HepG2 (cell line): ENCODE measurements around the gene HMCN1. TPM values are rescaled to one million over a fixed set of nuclear protein-coding genes. Genes with fewer than 3 reads are reported as not detected.

ENCODE experiments used
- ATAC-seq: fragments of 200-7000 bp; cut with Tn5 transposase; 3 replicates; pipeline ENCODE4 v1.9.1; 2020; ENCODE audit warnings: mild to moderate bottlenecking, moderate library complexity
- BruUV-seq: library from RNA; stranded (reverse); fragments of 400-500 nt; replicated peaks from 2 replicates; lab custom pipeline; 2021; lab: Mats Ljungman, UMichigan
- CTCF ChIA-PET: fragments of 300-600 bp; formaldehyde crosslinking; extraction: SDS; loops from one replicate; lab custom pipeline; 2021; ENCODE audit warnings: low total read pairs, inconsistent platforms, low intra/inter-chr PET ratio; lab: Yijun Ruan, JAX
- POLR2A ChIA-PET: fragments of 350-600 bp; sonication (Branson Sonifier 250); formaldehyde crosslinking; loops from one replicate; lab custom pipeline; 2020; ENCODE audit warnings: antibody characterized with exemption, inconsistent platforms; lab: Yijun Ruan, JAX
- DNase-seq: peaks from one replicate; pipeline ENCODE4 v3.0.0-alpha.2; 2015; ENCODE audit warnings: low spot score
- FAIRE-seq: peaks from 3 replicates; lab custom pipeline; 2011; peaks lifted over from hg19 to GRCh38; lab: Jason Lieb, UNC
- H2AFZ ChIP-seq: one replicate; pipeline ENCODE4 v1.6.1; 2011; ENCODE audit warnings: low read length, inconsistent platforms
- H3K27ac ChIP-seq: fragments of 300-600 bp; 3 replicates; pipeline ENCODE4 v1.8.0; 2011; ENCODE audit warnings: mixed run types, mild to moderate bottlenecking, mixed read lengths, low read length, inconsistent platforms; ENCODE audit not compliant: insufficient read depth; ENCODE audit errors: extremely low read length
- H3K27me3 ChIP-seq, 2 experiments: fragments of 200-600 bp in 1 of 2; 2 replicates in 1 of 2; 3 replicates in 1 of 2; pipeline versions ENCODE4 v1.6.0 to v1.8.0; 2011; ENCODE audit warnings: low read length in 2 of 2, mild to moderate bottlenecking in 2 of 2, moderate library complexity in 2 of 2, inconsistent platforms in 1 of 2; ENCODE audit not compliant: insufficient read depth in 2 of 2, control insufficient read depth in 1 of 2
- H3K36me3 ChIP-seq, 2 experiments: fragments of 200-600 bp in 1 of 2; replicated peaks in 1 of 2; 2 replicates in 1 of 2; 3 replicates in 1 of 2; pipeline versions ENCODE4 v1.5.1 to v1.8.0; 2011; ENCODE audit warnings: low read length in 2 of 2, inconsistent platforms in 1 of 2; ENCODE audit not compliant: insufficient read depth in 2 of 2, control insufficient read depth in 1 of 2
- H3K4me1 ChIP-seq: 2 replicates; pipeline ENCODE4 v1.5.1; 2012; ENCODE audit warnings: low read length, inconsistent platforms; ENCODE audit not compliant: insufficient read depth
- H3K4me2 ChIP-seq: 2 replicates; pipeline ENCODE4 v1.6.0; 2011; ENCODE audit warnings: low read depth, low read length, inconsistent platforms
- H3K4me3 ChIP-seq, 3 experiments: fragments of 200-600 bp in 1 of 3; sonication (generic), shearing (Covaris generic) in 1 of 3; replicated peaks in 1 of 3; 2 replicates each; pipeline ENCODE4 v1.5.1; 2011 to 2016; ENCODE audit warnings: low read length in 3 of 3, inconsistent platforms in 2 of 3, low read depth in 2 of 3, mild to moderate bottlenecking in 2 of 3, control low read depth in 1 of 3, mixed read lengths in 1 of 3; ENCODE audit not compliant: insufficient read depth in 1 of 3
- H3K79me2 ChIP-seq: one replicate; pipeline ENCODE4 v1.6.1; 2011; ENCODE audit warnings: low read length, inconsistent platforms; ENCODE audit not compliant: insufficient read depth
- H3K9ac ChIP-seq: 2 replicates; pipeline ENCODE4 v1.6.0; 2011; ENCODE audit warnings: mild to moderate bottlenecking, low read depth, low read length, inconsistent platforms; ENCODE audit not compliant: insufficient read depth
- H3K9me3 ChIP-seq: 2 replicates; pipeline ENCODE4 v1.5.1; 2012; ENCODE audit warnings: mild to moderate bottlenecking, low read length
- H4K20me1 ChIP-seq: 2 replicates; pipeline ENCODE4 v1.6.0; 2011; ENCODE audit warnings: inconsistent platforms, mild to moderate bottlenecking, low read length, moderate library complexity; ENCODE audit not compliant: insufficient read depth
- FOXK1 ChIP-seq: sonication (generic); formaldehyde crosslinking; IDR thresholded peaks from 2 replicates; pipeline ENCODE4 v1.4.0; 2020; ENCODE audit warnings: low read depth, missing genetic modification reagents, borderline replicate concordance
- HNRNPL ChIP-seq: fragments of 200-400 bp; formaldehyde crosslinking; IDR thresholded peaks from 2 replicates; pipeline ENCODE4 v1.6.1; 2017; ENCODE audit warnings: mild to moderate bottlenecking, low read depth, low read length
- MEF2D ChIP-seq: sonication (generic); formaldehyde crosslinking; IDR thresholded peaks from 2 replicates; pipeline ENCODE4 v1.5.1; 2020; ENCODE audit warnings: mild to moderate bottlenecking, missing genetic modification reagents
- MTERF4 ChIP-seq: sonication (generic); formaldehyde crosslinking; IDR thresholded peaks from 2 replicates; pipeline ENCODE4 v1.8.0; 2023; ENCODE audit warnings: mild to moderate bottlenecking, missing genetic modification reagents
- NPAS2 ChIP-seq: sonication (generic); formaldehyde crosslinking; IDR thresholded peaks from 2 replicates; pipeline ENCODE4 v1.8.0; 2022; ENCODE audit warnings: mild to moderate bottlenecking, missing genetic modification reagents, borderline replicate concordance
- SUZ12 ChIP-seq: fragments of 150-350 bp; IDR thresholded peaks from 2 replicates; pipeline ENCODE4 v1.6.1; 2014; ENCODE audit warnings: low read depth, low read length
- U2AF1 ChIP-seq: fragments of 200-400 bp; formaldehyde crosslinking; optimal IDR thresholded peaks from 2 replicates; pipeline ENCODE3; 2017; ENCODE audit warnings: mild to moderate bottlenecking, low read depth, low read length
- ZBTB1 ChIP-seq: sonication (generic); formaldehyde crosslinking; IDR thresholded peaks from 2 replicates; pipeline ENCODE4 v1.4.0; 2020; ENCODE audit warnings: missing genetic modification reagents, borderline replicate concordance
- ZNF121 ChIP-seq: sonication (generic); formaldehyde crosslinking; IDR thresholded peaks from 2 replicates; pipeline ENCODE4 v1.5.0; 2020; ENCODE audit warnings: mild to moderate bottlenecking, missing genetic modification reagents
- ZNF180 ChIP-seq: sonication (generic); formaldehyde crosslinking; IDR thresholded peaks from 2 replicates; pipeline ENCODE4 v1.4.0; 2020; ENCODE audit warnings: low read depth, missing genetic modification reagents, borderline replicate concordance
- ZNF775 ChIP-seq: sonication (generic); formaldehyde crosslinking; IDR thresholded peaks from 2 replicates; pipeline ENCODE4 v1.4.0; 2020; ENCODE audit warnings: missing genetic modification reagents, mild to moderate bottlenecking, moderate library complexity, borderline replicate concordance
- ZNF790 ChIP-seq: sonication (generic); formaldehyde crosslinking; IDR thresholded peaks from 2 replicates; pipeline ENCODE4 v1.8.0; 2022; ENCODE audit warnings: missing genetic modification reagents, mild to moderate bottlenecking, borderline replicate concordance
- in situ Hi-C: cut with HindIII; loops from 2 replicates; pipeline ENCODE4 v1.10.0; 2017; ENCODE audit warnings: low pct_unique_long_range_greater_than_20kb; ENCODE audit not compliant: extremely low pct_ligation_motif_present
- intact Hi-C: fragments of 100-400 bp; cut with micrococcal nuclease; formaldehyde crosslinking; loops from one replicate; pipeline ENCODE4 v1.10.0; 2022; ENCODE audit not compliant: unreplicated experiment
- polyA plus RNA-seq, 8 experiments: library from polyadenylated mRNA; depleted of rRNA in 3 of 8; stranded (reverse) in 7 of 8; unstranded in 1 of 8; fragments of >200 nt; fragmentation: Illumina TruSeq in 4 of 8; extraction: Trizol in 4 of 8; gene quantifications; 2 replicates each; pipeline versions ENCODE4 v1.2.1 to v1.2.3, GENCODE V29; 2011 to 2016; ENCODE audit warnings: low read depth in 4 of 8, missing spikeins in 1 of 8, mixed read lengths in 1 of 8; ENCODE audit not compliant: insufficient read depth in 1 of 8
- total RNA-seq, 5 experiments: library from RNA; depleted of rRNA; stranded (reverse); fragments of >200 nt; fragmentation: Illumina TruSeq; extraction: Trizol; gene quantifications; 2 replicates each; pipeline ENCODE4 v1.2.3, GENCODE V29; 2016; ENCODE audit warnings: low read depth in 1 of 5

HMCN1 gene
- total and polyA plus RNA-seq, 2 of the 13 experiments (the other 11 are each of a cell fraction or from before 2014, with no cell fraction given), result 0.03 TPM; not detected in 1

DNA sequence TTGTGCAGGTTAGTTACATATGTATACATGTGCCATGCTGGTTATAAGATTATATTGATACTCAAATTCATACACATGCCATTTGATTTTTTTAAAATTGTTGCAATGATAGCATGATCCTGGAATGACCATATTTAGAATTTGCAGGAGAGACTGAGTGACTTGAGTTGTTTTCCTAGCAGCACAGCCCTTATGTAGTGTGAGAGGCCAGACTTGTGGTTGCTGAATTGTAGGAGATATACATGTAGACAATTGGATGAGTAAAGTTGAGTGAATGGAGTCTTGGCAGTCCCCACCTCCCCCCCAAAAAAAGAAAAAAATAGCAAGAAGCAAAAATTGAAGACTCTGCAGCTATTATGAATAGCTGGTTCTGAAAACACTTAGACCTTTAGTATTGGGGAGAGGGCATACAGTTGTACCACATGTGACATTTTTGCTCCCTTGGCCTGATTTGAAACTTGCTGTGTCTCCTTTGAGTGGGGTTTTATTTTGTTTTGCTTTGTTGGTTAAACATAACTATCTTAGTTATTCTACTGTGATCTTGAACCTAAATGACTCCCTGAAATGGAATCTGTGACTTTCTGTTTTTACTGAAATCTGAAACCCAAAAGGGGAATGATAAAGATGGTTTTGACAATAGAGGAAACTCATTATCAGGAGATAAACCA is 280.3 kb downstream of the HMCN1 start:
- no peak for FAIRE-seq

GRCh38 chr1:186016856-186017255 is 282.7 kb downstream of the HMCN1 start:
- Histone ChIP-seq H3K4me1 (no peaks in the 10 kb centered on the region), H2AFZ (no peak overlapping the region), H3K9me3 (no peaks in the 10 kb centered on the region), H4K20me1 (no peaks in the 10 kb centered on the region), H3K36me3 (no peaks in the 10 kb centered on the region), H3K27me3 (no peaks in the 10 kb centered on the region; a peak in 1 of 5 replicates), H3K9ac (no peak overlapping the region), H3K27ac (no peak overlapping the region), H3K79me2 (no peaks in the 10 kb centered on the region), H3K4me2 (no peak overlapping the region), H3K4me3 (no peak overlapping the region)
- ATAC-seq (no peak), DNase-seq (no peak), FAIRE-seq (no peak)
- POLR2A ChIA-PET, result no interaction called here
- no peak for TF ChIP-seq ZNF121
- TF ChIP-seq SUZ12, result no peak
- TF ChIP-seq ZNF180, result no peak
- TF ChIP-seq MTERF4, result no peak
- no peak for TF ChIP-seq NPAS2 (CRISPR knock-in tag)
- TF ChIP-seq U2AF1, result no peak
- no peak for TF ChIP-seq HNRNPL
- no peak for TF ChIP-seq ZNF775 (CRISPR knock-in tag)
- no peak for TF ChIP-seq FOXK1 (CRISPR knock-in tag)
- CTCF ChIA-PET, result no interaction called here
- no TSS peak for BruUV-seq
- intact Hi-C loops, result no loop called here
- in situ Hi-C loops, result no loop called here

More for the DNA sequence above, 280.3 kb downstream of the HMCN1 start:
- Histone ChIP-seq H2AFZ (no peak overlapping the region), H3K27me3 (no peaks in the 10 kb centered on the region; a peak in 1 of 5 replicates), H3K79me2 (no peaks in the 10 kb centered on the region), H3K27ac (no peak overlapping the region), H3K9me3 (no peaks in the 10 kb centered on the region), H4K20me1 (no peaks in the 10 kb centered on the region), H3K4me3 (no peak overlapping the region), H3K4me2 (no peak overlapping the region), H3K4me1 (no peaks in the 10 kb centered on the region), H3K36me3 (no peaks in the 10 kb centered on the region), H3K9ac (no peak overlapping the region)
- TF ChIP-seq ZNF790 (no peak), ZBTB1 (CRISPR knock-in tag) (no peak), MEF2D (no peak)
- in situ Hi-C loops (no loop called here), intact Hi-C loops (no loop called here)
- POLR2A ChIA-PET, result no interaction called here
- DNase-seq, result no peak
- no peak for ATAC-seq
- BruUV-seq, result no TSS peak
- CTCF ChIA-PET, result no interaction called here
